Psoas muscle (tissue), 8 donors: ENCODE results near the gene PKN3. TPM values are rescaled to one million over a fixed set of nuclear protein-coding genes. Genes with fewer than 3 reads are reported as not detected.
A peak's percentile ranks its signal among the peaks of the same experiment; 100 is the strongest.
"Not testable (repeated sequence)": the region's sequence is repeated elsewhere in the genome, so short reads cannot be mapped to it uniquely, and the experiment has no call there.

Source experiments
- ATAC-seq, 4 donors: fragments of 200-7000 bp; cut with Tn5 transposase; one replicate each; pipeline ENCODE4 v1.9.1; 2020; ENCODE audit warnings: moderate library complexity in 3 of 4, mild to moderate bottlenecking in 2 of 4
- DNase-seq, 2 donors: peaks; one replicate each; pipeline ENCODE4 v3.0.0-alpha.2; 2020
- H3K27ac ChIP-seq: fragments of 200-600 bp; one replicate; pipeline ENCODE4 v1.8.0; 2022
- H3K27me3 ChIP-seq, 3 donors: fragments of 200-600 bp in 1 of 3; one replicate each; pipeline versions ENCODE4 v1.6.1 to v1.8.0; 2013 to 2022; ENCODE audit warnings: low read length in 2 of 3, mild to moderate bottlenecking in 2 of 3, moderate library complexity in 1 of 3; ENCODE audit not compliant: insufficient read depth in 3 of 3
- H3K36me3 ChIP-seq, 2 donors: fragments of 200-600 bp in 1 of 2; one replicate each; pipeline versions ENCODE4 v1.6.1 to v1.8.0; 2013 to 2022; ENCODE audit warnings: low read depth in 1 of 2, mild to moderate bottlenecking in 1 of 2, moderate library complexity in 1 of 2; ENCODE audit not compliant: insufficient read depth in 1 of 2
- H3K4me1 ChIP-seq: fragments of 200-600 bp; one replicate; pipeline ENCODE4 v1.8.0; 2022
- H3K4me3 ChIP-seq: fragments of 200-600 bp; one replicate; pipeline ENCODE4 v1.8.0; 2022; ENCODE audit warnings: mild to moderate bottlenecking
- H3K9me3 ChIP-seq: fragments of 200-600 bp; one replicate; pipeline ENCODE4 v1.8.0; 2022
- CTCF ChIP-seq: fragments of 200-600 bp; IDR thresholded peaks from one replicate; pipeline ENCODE4 v1.8.0; 2022; ENCODE audit warnings: antibody characterized with exemption
- WGBS, 3 donors: extraction: QIAGEN DNeasy Blood & Tissue Kit; methylation state at CpG; one replicate each; pipeline versions ENCODE4 v1.1.6 to v1.1.7; 2013; 5-methylcytosine and 5-hydroxymethylcytosine counted together
- intact Hi-C, 2 donors: fragments of 100-400 bp; cut with DNase I; formaldehyde crosslinking; loops; one replicate each; pipeline versions ENCODE4 v1.11.0 to v1.14.2; 2022
- polyA plus RNA-seq, 3 donors: library from polyadenylated mRNA; stranded (reverse); fragments of 200-250 nt; gene quantifications; one replicate each; pipeline ENCODE4 v1.2.3, GENCODE V29; 2013
- total RNA-seq, 4 donors: library from RNA; stranded (reverse); fragmentation: NEBNext Ultra II Directional in 2 of 4; extraction: Animal tissue kit (Norgen Biotek cat#: 25700) in 2 of 4; gene quantifications; one replicate each; pipeline versions ENCODE4 v1.2.1 to v1.2.4, GENCODE V29; 2021 to 2023
- donor health status: healthy with polysubstance abuse.
- donor health status: DM: no; HTN: no; CAD: no; lungs with moderate emphysema.
- donor health status: Bipolar disorder and iron deficiency.
- donor health status: healthy.
- donor health status: DM: yes; HTN: yes; CAD: no.
- donor health status: DM: no; HTN: no; CAD: no.
- donor health status: DM: no; HTN: no; CAD: no.
- donor health status: DM: yes; HTN: yes; CAD: no.

The PKN3 gene
- total and polyA plus RNA-seq, 7 donors = 2.6 to 5.0 (median 3.3) TPM

GRCh38 chr9:128696923-128697707, 5.2 kb upstream of the PKN3 start:
- no peaks in the 10 kb centered on the region for H3K4me1 ChIP-seq
- TF ChIP-seq CTCF = no peak
- H3K27me3 ChIP-seq = no peaks in the 10 kb centered on the region
- ATAC-seq (no peak), DNase-seq (no peak)
- H3K27ac ChIP-seq = no peak overlapping the region
- no peaks in the 10 kb centered on the region for H3K9me3 ChIP-seq
- intact Hi-C loops = no loop called here
- H3K36me3 ChIP-seq = peaks cover 0 to 49% of the 10 kb centered on the region in 2 donors
- 75 to 78% (median 77%) methylated on average over 8 of the region's 8 CpGs for WGBS, 3 donors
- no peak overlapping the region for H3K4me3 ChIP-seq

GRCh38 chr9:128699096-128699795, 3.1 kb upstream of the PKN3 start:
- peak in 1 of 2 donors; percentile 39 for DNase-seq
- H3K27ac ChIP-seq, H3K4me1 ChIP-seq, intact Hi-C loops, H3K9me3 ChIP-seq, H3K4me3 ChIP-seq, H3K27me3 ChIP-seq, ATAC-seq: not testable (repeated sequence)
- 91 to 94% (median 94%) methylated on average over 27 to 30 of the region's 30 CpGs for WGBS, 3 donors
- H3K36me3 ChIP-seq = peaks cover 0 to 28% of the 10 kb centered on the region in 2 donors

GRCh38 chr9:128701227-128701854, 962 bp upstream of the PKN3 start:
- no peaks in the 10 kb centered on the region for H3K9me3 ChIP-seq
- peaks cover 0 to 8% of the 10 kb centered on the region in 2 donors for H3K36me3 ChIP-seq
- ATAC-seq (no peak), DNase-seq (peak in 1 of 2 donors; percentile 32)
- WGBS, 3 donors = 71 to 75% (median 73%) methylated on average over 10 of the region's 10 CpGs
- H3K27ac ChIP-seq = no peak overlapping the region
- H3K4me1 ChIP-seq = no peaks in the 10 kb centered on the region
- no peaks in the 10 kb centered on the region for H3K27me3 ChIP-seq
- intact Hi-C loops = loop anchor here in 1 of 2 donors (5.0 kb wide), 1 partner anchor 71 kb away; the partner anchor contains the start of gene ZER1
- no peak overlapping the region for H3K4me3 ChIP-seq
- TF ChIP-seq CTCF = no peak

- WGBS, 3 donors = 17 to 21% (median 21%) methylated on average over 41 to 55 of the region's 55 CpGs
- DNase-seq = peak; percentile 48 to 70
Observed at GRCh38 chr9:128702949-128703615, 779 bp downstream of the PKN3 start.

More at GRCh38 chr9:128702949-128703615, 779 bp downstream of the PKN3 start:
- Histone ChIP-seq H3K9me3 (no peaks in the 10 kb centered on the region), H3K27me3 (no peaks in the 10 kb centered on the region), H3K27ac (peak overlapping the region; percentile 65), H3K4me3 (peak overlapping the region; percentile 84), H3K36me3 (no peaks in the 10 kb centered on the region), H3K4me1 (no peaks in the 10 kb centered on the region)
- intact Hi-C loops = loop anchor here in 1 of 2 donors (5.0 kb wide), 1 partner anchor 69 kb away; the partner anchor contains the start of gene ZER1
- ATAC-seq = peak; percentile 6 to 24 (median 22)
- TF ChIP-seq CTCF = no peak
